H9 (cell line): ENCODE measurements around the gene HOXC12. TPM values are rescaled to one million over a fixed set of nuclear protein-coding genes. Genes with fewer than 3 reads are reported as not detected.

Experiments used
- DNase-seq: peaks from one replicate; pipeline ENCODE4 v3.0.0-alpha.2; 2017
- H2AFZ ChIP-seq: one replicate; pipeline ENCODE4 v1.6.1; 2013; ENCODE audit warnings: mild to moderate bottlenecking, low read length, control low read depth, moderate library complexity
- H2AK5ac ChIP-seq: 2 replicates; pipeline ENCODE4 v1.6.1; 2013; ENCODE audit warnings: low read length, control low read depth, mixed read lengths; ENCODE audit not compliant: insufficient read length
- H2BK120ac ChIP-seq: one replicate; pipeline ENCODE4 v1.6.1; 2013; ENCODE audit warnings: low read depth, mild to moderate bottlenecking, low read length, control low read depth, inconsistent platforms; ENCODE audit not compliant: poor library complexity, severe bottlenecking
- H2BK12ac ChIP-seq: 2 replicates; pipeline ENCODE4 v1.6.1; 2013; ENCODE audit warnings: low read length, control low read depth, mixed read lengths, low read depth; ENCODE audit not compliant: insufficient read length
- H2BK15ac ChIP-seq: 2 replicates; pipeline ENCODE4 v1.6.1; 2013; ENCODE audit warnings: low read depth, low read length, control low read depth
- H2BK20ac ChIP-seq: one replicate; pipeline ENCODE4 v1.6.1; 2013; ENCODE audit warnings: low read depth, mild to moderate bottlenecking, low read length, control low read depth, inconsistent platforms; ENCODE audit not compliant: poor library complexity, severe bottlenecking
- H2BK5ac ChIP-seq: 2 replicates; pipeline ENCODE4 v1.6.1; 2013; ENCODE audit warnings: low read length, control low read depth, mixed read lengths; ENCODE audit not compliant: insufficient read length
- H3K14ac ChIP-seq: 2 replicates; pipeline ENCODE4 v1.6.1; 2013; ENCODE audit warnings: low read length, control low read depth; ENCODE audit not compliant: insufficient read depth
- H3K18ac ChIP-seq: 2 replicates; pipeline ENCODE4 v1.6.1; 2013; ENCODE audit warnings: low read depth, mild to moderate bottlenecking, mixed read lengths, low read length, control low read depth; ENCODE audit not compliant: insufficient read length
- H3K23ac ChIP-seq: 2 replicates; pipeline ENCODE4 v1.6.1; 2013; ENCODE audit warnings: low read length, control low read depth, mixed read lengths, low read depth; ENCODE audit not compliant: insufficient read length
- H3K23me2 ChIP-seq: 2 replicates; pipeline ENCODE4 v1.6.1; 2013; ENCODE audit warnings: low read depth, mild to moderate bottlenecking, mixed read lengths, low read length, control low read depth; ENCODE audit not compliant: insufficient read length, poor library complexity, severe bottlenecking
- H3K27ac ChIP-seq: 2 replicates; pipeline ENCODE4 v1.5.1; 2013; ENCODE audit warnings: low read length, control low read depth, mixed read lengths, low read depth; ENCODE audit not compliant: insufficient read length
- H3K27me3 ChIP-seq: 2 replicates; pipeline ENCODE4 v1.6.1; 2013; ENCODE audit warnings: low read length, control low read depth, inconsistent platforms; ENCODE audit not compliant: insufficient read depth
- H3K4ac ChIP-seq: 2 replicates; pipeline ENCODE4 v1.6.1; 2013; ENCODE audit warnings: low read depth, mild to moderate bottlenecking, control low read depth, inconsistent platforms, low read length, moderate library complexity
- H3K4me1 ChIP-seq: 2 replicates; pipeline ENCODE4 v1.6.1; 2013; ENCODE audit warnings: low read length, control low read depth, inconsistent platforms; ENCODE audit not compliant: insufficient read depth
- H3K4me2 ChIP-seq: 2 replicates; pipeline ENCODE4 v1.6.1; 2013; ENCODE audit warnings: low read length, control low read depth, mixed read lengths; ENCODE audit not compliant: insufficient read length, insufficient read depth
- H3K56ac ChIP-seq: 2 replicates; pipeline ENCODE4 v1.6.1; 2013; ENCODE audit warnings: low read depth, mild to moderate bottlenecking, mixed read lengths, low read length, control low read depth; ENCODE audit not compliant: insufficient read length
- H3K79me1 ChIP-seq: 2 replicates; pipeline ENCODE4 v1.6.1; 2013; ENCODE audit warnings: low read depth, mild to moderate bottlenecking, moderate library complexity, low read length, control low read depth, inconsistent platforms; ENCODE audit not compliant: insufficient read depth, poor library complexity, severe bottlenecking
- H3K79me2 ChIP-seq: 2 replicates; pipeline ENCODE4 v1.6.1; 2013; ENCODE audit warnings: low read length, control low read depth, inconsistent platforms; ENCODE audit not compliant: insufficient read depth
- H3K9ac ChIP-seq: 2 replicates; pipeline ENCODE4 v1.6.1; 2013; ENCODE audit warnings: low read length, control low read depth, mixed read lengths; ENCODE audit not compliant: insufficient read length; ENCODE audit errors: extremely low read depth
- H3K9me3 ChIP-seq: one replicate; pipeline ENCODE4 v1.6.1; 2013; ENCODE audit warnings: low read depth, low read length, inconsistent platforms; ENCODE audit not compliant: control insufficient read depth
- H3T11ph ChIP-seq: one replicate; pipeline ENCODE4 v1.6.1; 2013; ENCODE audit warnings: mild to moderate bottlenecking, low read length, control low read depth, inconsistent platforms
- H4K20me1 ChIP-seq: one replicate; pipeline ENCODE4 v1.6.1; 2013; ENCODE audit not compliant: control insufficient read depth, insufficient read length, insufficient read depth
- H4K5ac ChIP-seq: 2 replicates; pipeline ENCODE4 v1.6.1; 2013; ENCODE audit warnings: low read depth, mild to moderate bottlenecking, mixed read lengths, low read length, control low read depth; ENCODE audit not compliant: insufficient read length
- H4K8ac ChIP-seq: replicated peaks from 2 replicates; pipeline ENCODE4 v1.6.1; 2013; ENCODE audit warnings: low read length, control low read depth, mixed read lengths, low read depth; ENCODE audit not compliant: insufficient read length
- H4K91ac ChIP-seq: 2 replicates; pipeline ENCODE4 v1.6.1; 2013; ENCODE audit warnings: low read depth, mild to moderate bottlenecking, moderate library complexity, mixed read lengths, low read length, control low read depth; ENCODE audit not compliant: insufficient read length
- H3K27ac Mint-ChIP-seq, 3 experiments: 2 replicates in 2 of 3; 3 replicates in 1 of 3; pipeline ENCODE4 v1.8.0; 2020 to 2021; ENCODE audit warnings: mixed read lengths in 3 of 3, mild to moderate bottlenecking in 1 of 3, moderate library complexity in 1 of 3
- H3K27me3 Mint-ChIP-seq: 2 replicates; pipeline ENCODE4 v1.8.0; 2021; ENCODE audit warnings: low read depth, mild to moderate bottlenecking, moderate library complexity, mixed read lengths
- H3K36me3 Mint-ChIP-seq, 3 experiments: 2 replicates in 2 of 3; 3 replicates in 1 of 3; pipeline ENCODE4 v1.8.0; 2020 to 2021; ENCODE audit warnings: low read depth in 3 of 3, mixed read lengths in 3 of 3; ENCODE audit not compliant: insufficient read depth in 1 of 3
- H3K4me1 Mint-ChIP-seq, 2 experiments: 2 replicates each; pipeline ENCODE4 v1.8.0; 2020; ENCODE audit warnings: mixed read lengths in 2 of 2
- H3K4me3 Mint-ChIP-seq, 2 experiments: 2 replicates in 1 of 2; 3 replicates in 1 of 2; pipeline ENCODE4 v1.8.0; 2020 to 2021; ENCODE audit warnings: mild to moderate bottlenecking in 2 of 2, mixed read lengths in 2 of 2, moderate library complexity in 1 of 2
- H3K9me3 Mint-ChIP-seq, 2 experiments: 2 replicates in 1 of 2; 3 replicates in 1 of 2; pipeline ENCODE4 v1.8.0; 2020; ENCODE audit warnings: mild to moderate bottlenecking in 2 of 2, mixed read lengths in 2 of 2, moderate library complexity in 1 of 2
- CTCF ChIP-seq: fragments of 200-600 bp; sonication (generic); conservative IDR thresholded peaks from 3 replicates; pipeline ENCODE4 v1.8.0; 2021; ENCODE audit warnings: antibody characterized with exemption, mild to moderate bottlenecking
- WGBS: extraction: QIAGEN DNeasy Blood & Tissue Kit; methylation state at CpG from one replicate; pipeline ENCODE4 v1.1.7; 2013; ENCODE audit warnings: missing lambda C conversion rate, low lambda C conversion rate, mixed read lengths; ENCODE audit not compliant: insufficient read length; ENCODE audit errors: extremely low coverage; 5-methylcytosine and 5-hydroxymethylcytosine counted together
- total RNA-seq: library from RNA; stranded (reverse); gene quantifications from 2 replicates; pipeline ENCODE4 v1.2.1, GENCODE V29; 2021

HOXC12 gene
- total RNA-seq, 1 experiment from 2014 or later, result not detected

- Mint-ChIP-seq H3K4me1 (peaks cover 14 to 22% of the 10 kb centered on the region in 2 experiments), H3K4me3 (peak overlapping the region; percentile 30 to 68), H3K27me3 (peaks cover 100% of the 10 kb centered on the region), H3K27ac (no peak overlapping the region), H3K36me3 (peaks cover 0 to 8% (median 3%) of the 10 kb centered on the region in 3 experiments; a peak in 3 of 7 replicates), H3K9me3 (peaks cover 6 to 14% of the 10 kb centered on the region in 2 experiments)
- Histone ChIP-seq H3K4me2 (peak overlapping the region; percentile 10), H3T11ph (no peak overlapping the region), H2AK5ac (no peak overlapping the region), H3K56ac (no peak overlapping the region), H3K4me1 (no peaks in the 10 kb centered on the region), H3K79me2 (no peaks in the 10 kb centered on the region), H3K9ac (no peak overlapping the region), H2BK5ac (no peak overlapping the region), H4K8ac (no peak overlapping the region), H3K18ac (no peak overlapping the region), H2BK15ac (no peak overlapping the region), H2BK20ac (no peak overlapping the region), H2BK120ac (no peak overlapping the region), H2AFZ (no peak overlapping the region), H3K27ac (no peak overlapping the region), H3K14ac (no peak overlapping the region), H2BK12ac (no peak overlapping the region), H3K27me3 (peaks cover 99% of the 10 kb centered on the region), H4K91ac (no peak overlapping the region), H3K23ac (no peak overlapping the region), H3K23me2 (no peaks in the 10 kb centered on the region), H3K4ac (no peak overlapping the region), H4K20me1 (no peaks in the 10 kb centered on the region), H3K9me3 (no peaks in the 10 kb centered on the region), H3K79me1 (no peaks in the 10 kb centered on the region), H4K5ac (no peak overlapping the region)
- TF ChIP-seq CTCF, result no peak
- WGBS, result no CpG with 5 or more reads among the region's 71 CpGs
- DNase-seq, result peak; percentile 74
Observed at GRCh38 chr12:53973236-53974042, 18.7 kb downstream of the HOXC12 start.
